ENCODE measurements around the gene CCDC188. TPM values are rescaled to one million over a fixed set of nuclear protein-coding genes. Genes with fewer than 3 reads are reported as not detected.

Gene CCDC188
- total RNA-seq, 1 experiment from 2014 or later, result not detected

GRCh38 chr22:20106849-20107237 lies 44.0 kb downstream of the CCDC188 start:
- H3K4me3 Mint-ChIP-seq, result no peak overlapping the region
- ChIA-PET POLR2A (no interaction called here), CTCF (interaction anchor here (1.2 kb wide), 1 partner anchor 377 kb away, joined by 3 read pairs; no protein-coding TSS in a partner anchor)
- DNase-seq (ENCODE audit: low spot score), result no peak
- H3K27me3 Mint-ChIP-seq (ENCODE audit: low read depth), result no peaks in the 10 kb centered on the region
- no peak overlapping the region for H3K27ac Mint-ChIP-seq
- peaks cover 75% of the 10 kb centered on the region for H3K36me3 Mint-ChIP-seq
- no peaks in the 10 kb centered on the region for H3K9me3 Mint-ChIP-seq
- no peak for ATAC-seq
- no peak for TF ChIP-seq ZNF263 (CRISPR knock-in tag; IDR thresholded peaks at IDR 0.05; ENCODE audit: low read depth)
- no peak for TF ChIP-seq ESRRA (CRISPR knock-in tag; IDR thresholded peaks at IDR 0.05; ENCODE audit: borderline replicate concordance)
- no peak for TF ChIP-seq EMX1 (CRISPR knock-in tag; IDR thresholded peaks at IDR 0.05)
- no peak for TF ChIP-seq IRF2 (CRISPR knock-in tag; IDR thresholded peaks at IDR 0.05; ENCODE audit: borderline replicate concordance, low read depth)
- no peak for TF ChIP-seq NR2C2 (CRISPR knock-in tag; IDR thresholded peaks at IDR 0.05)
- TF ChIP-seq E2F1 (CRISPR knock-in tag; IDR thresholded peaks at IDR 0.05), result no peak
- no peak for TF ChIP-seq MXD4 (CRISPR knock-in tag; IDR thresholded peaks at IDR 0.05; ENCODE audit: borderline replicate concordance)
- no peak for TF ChIP-seq JUN (CRISPR knock-in tag; IDR thresholded peaks at IDR 0.05)
- TF ChIP-seq FOXJ3 (CRISPR knock-in tag; IDR thresholded peaks at IDR 0.05; ENCODE audit: borderline replicate concordance), result no peak
- TF ChIP-seq ATF3 (CRISPR knock-in tag; conservative IDR thresholded peaks at IDR 0.05), result no peak
- no peak for TF ChIP-seq FOXK1 (CRISPR knock-in tag; IDR thresholded peaks at IDR 0.05)
- no peak for TF ChIP-seq ELF4 (CRISPR knock-in tag; IDR thresholded peaks at IDR 0.05; ENCODE audit: low read depth)
- no peak for TF ChIP-seq CDX4 (CRISPR knock-in tag; IDR thresholded peaks at IDR 0.05; ENCODE audit: borderline replicate concordance)
- H3K4me1 Mint-ChIP-seq, result no peaks in the 10 kb centered on the region

- POLR2A ChIA-PET, result no interaction called here
- CTCF ChIA-PET, result interaction anchor here (1.2 kb wide), 1 partner anchor 376 kb away, joined by 3 read pairs; no protein-coding TSS in a partner anchor
Measured at GRCh38 chr22:20106205-20106848, 44.5 kb downstream of the CCDC188 start.

GRCh38 chr22:20105456-20106204 lies 45.2 kb downstream of the CCDC188 start:
- ChIA-PET POLR2A (no interaction called here), CTCF (no interaction called here)
- Mint-ChIP-seq H3K9me3 (no peaks in the 10 kb centered on the region), H3K27ac (no peak overlapping the region), H3K36me3 (peaks cover 75% of the 10 kb centered on the region), H3K4me3 (no peak overlapping the region), H3K4me1 (peaks cover 6% of the 10 kb centered on the region), H3K27me3 (ENCODE audit: low read depth) (no peaks in the 10 kb centered on the region)
- DNase-seq (ENCODE audit: low spot score) (no peak), ATAC-seq (no peak)
- TF ChIP-seq E2F4 (CRISPR knock-in tag; IDR thresholded peaks at IDR 0.05; ENCODE audit: borderline replicate concordance, low read depth) (no peak), ARID4B (CRISPR knock-in tag; IDR thresholded peaks at IDR 0.05; ENCODE audit: borderline replicate concordance) (no peak), ZNF512 (CRISPR knock-in tag; IDR thresholded peaks at IDR 0.05; ENCODE audit: borderline replicate concordance) (no peak), ERG (CRISPR knock-in tag; IDR thresholded peaks at IDR 0.05) (no peak)

More at GRCh38 chr22:20106205-20106848, 44.5 kb downstream of the CCDC188 start:
- H3K9me3 Mint-ChIP-seq, result no peaks in the 10 kb centered on the region
- peaks cover 75% of the 10 kb centered on the region for H3K36me3 Mint-ChIP-seq
- no peak overlapping the region for H3K4me3 Mint-ChIP-seq
- DNase-seq (ENCODE audit: low spot score) (no peak), ATAC-seq (no peak)
- H3K4me1 Mint-ChIP-seq, result no peaks in the 10 kb centered on the region
- TF ChIP-seq FOXP1 (CRISPR knock-in tag; IDR thresholded peaks at IDR 0.05; ENCODE audit: borderline replicate concordance) (no peak), ATF3 (CRISPR knock-in tag; conservative IDR thresholded peaks at IDR 0.05) (no peak), TEAD1 (CRISPR knock-in tag; IDR thresholded peaks at IDR 0.05) (no peak)
- H3K27me3 Mint-ChIP-seq (ENCODE audit: low read depth), result no peaks in the 10 kb centered on the region
- no peak overlapping the region for H3K27ac Mint-ChIP-seq

Measured in WTC11 (cell line).